NCI-H1930 (cell line): ENCODE data around the gene KNCN.

Experiments used
- DNase-seq, 2 experiments: peaks; one replicate each; lab custom pipeline; 2025; lab: John Stamatoyannopoulos, UW

KNCN gene

GRCh38 chr1:46497665-46498064 lies 53.8 kb downstream of the KNCN start:
- DNase-seq: no peak

GRCh38 chr1:46497020-46497419 lies 54.4 kb downstream of the KNCN start:
- no peak for DNase-seq

- no peak for DNase-seq
Observed at GRCh38 chr1:46496505-46496904, 54.9 kb downstream of the KNCN start.

GRCh38 chr1:46495778-46496177 lies 55.7 kb downstream of the KNCN start:
- DNase-seq: no peak
